Measurements from ENCODE around the gene SHISA9. TPM values are rescaled to one million over a fixed set of nuclear protein-coding genes. Genes with fewer than 3 reads are reported as not detected.

The SHISA9 gene
- total and polyA plus RNA-seq, 8 donors = 0.12 to 1.3 (median 0.37) TPM; not detected in 1

- ATAC-seq = no peak
- DNase-seq = no peak
- TF ChIP-seq CTCF (IDR thresholded peaks at IDR 0.05) = no peak
- H3K9me3 ChIP-seq = no peaks in the 10 kb centered on the region
- H3K27ac ChIP-seq = no peak overlapping the region
- H3K4me1 ChIP-seq = no peaks in the 10 kb centered on the region
- no peaks in the 10 kb centered on the region for H3K27me3 ChIP-seq
- FAIRE-seq = no peak
- no peaks in the 10 kb centered on the region for H3K36me3 ChIP-seq
- 83 to 84% methylated on average over 2 of the region's 2 CpGs for WGBS, 2 donors
- no peak overlapping the region for H3K4me3 ChIP-seq
- intact Hi-C loops (cut with DNase I) = no loop called here
Observed at GRCh38 chr16:13111747-13112146, 210.3 kb downstream of the SHISA9 start.

GRCh38 chr16:13113741-13114140, 212.3 kb downstream of the SHISA9 start:
- no peak for FAIRE-seq
- TF ChIP-seq CTCF (IDR thresholded peaks at IDR 0.05) = no peak

GRCh38 chr16:13118091-13118490, 216.7 kb downstream of the SHISA9 start:
- no peaks in the 10 kb centered on the region for H3K27me3 ChIP-seq
- FAIRE-seq (no peak), ATAC-seq (no peak), DNase-seq (no peak)
- H3K36me3 ChIP-seq = no peaks in the 10 kb centered on the region
- WGBS, 2 donors = 93 to 99% methylated on average over 5 of the region's 5 CpGs
- H3K27ac ChIP-seq = no peak overlapping the region
- intact Hi-C loops (cut with DNase I) = no loop called here
- no peak for TF ChIP-seq CTCF (IDR thresholded peaks at IDR 0.05)
- no peaks in the 10 kb centered on the region for H3K9me3 ChIP-seq
- H3K4me3 ChIP-seq = no peak overlapping the region
- no peaks in the 10 kb centered on the region for H3K4me1 ChIP-seq

More at GRCh38 chr16:13113741-13114140, 212.3 kb downstream of the SHISA9 start:
- no peaks in the 10 kb centered on the region for H3K9me3 ChIP-seq
- DNase-seq = peak in 1 of 6 donors; percentile 11
- no peaks in the 10 kb centered on the region for H3K4me1 ChIP-seq
- 58 to 61% methylated on average over 3 of the region's 3 CpGs for WGBS, 2 donors
- no peak overlapping the region for H3K27ac ChIP-seq
- H3K27me3 ChIP-seq = no peaks in the 10 kb centered on the region
- intact Hi-C loops (cut with DNase I) = no loop called here
- no peak overlapping the region for H3K4me3 ChIP-seq
- ATAC-seq = peak in 1 of 4 donors; percentile 26
- H3K36me3 ChIP-seq = no peaks in the 10 kb centered on the region

GRCh38 chr16:13120091-13120490, 218.7 kb downstream of the SHISA9 start:
- Histone ChIP-seq H3K27ac (no peak overlapping the region), H3K36me3 (no peaks in the 10 kb centered on the region), H3K4me3 (no peak overlapping the region), H3K27me3 (no peaks in the 10 kb centered on the region), H3K4me1 (no peaks in the 10 kb centered on the region), H3K9me3 (no peaks in the 10 kb centered on the region)
- FAIRE-seq (no peak), DNase-seq (no peak), ATAC-seq (no peak)
- 44 to 51% methylated on average over 6 of the region's 6 CpGs for WGBS, 2 donors
- intact Hi-C loops (cut with DNase I) = no loop called here
- TF ChIP-seq CTCF (IDR thresholded peaks at IDR 0.05) = no peak

- ATAC-seq = no peak
Observed at GRCh38 chr16:13120557-13120956, 219.2 kb downstream of the SHISA9 start.

More at GRCh38 chr16:13120557-13120956, 219.2 kb downstream of the SHISA9 start:
- FAIRE-seq (no peak), DNase-seq (no peak)
- no peak for TF ChIP-seq CTCF (IDR thresholded peaks at IDR 0.05)
- 72 to 73% methylated on average over 4 of the region's 4 CpGs for WGBS, 2 donors
- intact Hi-C loops (cut with DNase I) = no loop called here
- Histone ChIP-seq H3K4me1 (no peaks in the 10 kb centered on the region), H3K27me3 (no peaks in the 10 kb centered on the region), H3K36me3 (no peaks in the 10 kb centered on the region), H3K9me3 (no peaks in the 10 kb centered on the region), H3K27ac (no peak overlapping the region), H3K4me3 (no peak overlapping the region)
